ENCODE measurements around the gene IQSEC3.

The IQSEC3 gene

DNA sequence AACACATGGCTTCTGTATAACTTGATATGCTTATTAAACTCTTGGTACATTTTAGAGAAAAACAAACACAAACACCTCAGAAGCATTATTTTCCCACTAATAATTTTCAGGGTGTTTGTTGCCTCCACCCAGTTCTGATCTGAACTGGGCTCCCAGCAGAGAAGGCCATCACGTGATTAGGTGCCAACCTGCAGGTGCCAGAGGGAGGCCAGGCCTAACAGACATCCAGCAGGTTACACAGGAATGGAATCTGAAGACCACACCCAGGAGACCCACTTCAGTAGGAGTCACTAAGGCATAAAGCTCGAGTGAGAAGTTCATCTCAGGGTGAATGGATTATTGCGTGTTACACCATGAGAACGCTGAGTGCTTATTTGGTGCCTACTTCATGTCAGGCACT lies 138.5 kb downstream of the IQSEC3 start:
- Histone ChIP-seq H3K36me3 (replicated peaks; ENCODE audit: low read depth, low read length) (no peaks in the 10 kb centered on the region), H3K27ac (ENCODE audit: low read length) (no peak overlapping the region), H2AFZ (ENCODE audit: low read depth, low read length) (no peak overlapping the region), H3K9me3 (ENCODE audit: insufficient read depth, low read length) (no peaks in the 10 kb centered on the region), H4K20me1 (ENCODE audit: insufficient read depth, low read length) (no peaks in the 10 kb centered on the region), H3K9ac (ENCODE audit: low read length) (no peak overlapping the region), H3K4me3 (ENCODE audit: low read length) (no peak overlapping the region), H3K27me3 (ENCODE audit: low read depth, low read length) (0 out of 2 replicates have a peak, but pooled peaks cover 3% of the 10 kb centered on the region), H3K4me1 (ENCODE audit: low read length) (no peaks in the 10 kb centered on the region), H3K79me2 (ENCODE audit: low read length) (no peaks in the 10 kb centered on the region), H3K4me2 (ENCODE audit: low read length) (no peak overlapping the region)
- TF ChIP-seq, protein P1, sequence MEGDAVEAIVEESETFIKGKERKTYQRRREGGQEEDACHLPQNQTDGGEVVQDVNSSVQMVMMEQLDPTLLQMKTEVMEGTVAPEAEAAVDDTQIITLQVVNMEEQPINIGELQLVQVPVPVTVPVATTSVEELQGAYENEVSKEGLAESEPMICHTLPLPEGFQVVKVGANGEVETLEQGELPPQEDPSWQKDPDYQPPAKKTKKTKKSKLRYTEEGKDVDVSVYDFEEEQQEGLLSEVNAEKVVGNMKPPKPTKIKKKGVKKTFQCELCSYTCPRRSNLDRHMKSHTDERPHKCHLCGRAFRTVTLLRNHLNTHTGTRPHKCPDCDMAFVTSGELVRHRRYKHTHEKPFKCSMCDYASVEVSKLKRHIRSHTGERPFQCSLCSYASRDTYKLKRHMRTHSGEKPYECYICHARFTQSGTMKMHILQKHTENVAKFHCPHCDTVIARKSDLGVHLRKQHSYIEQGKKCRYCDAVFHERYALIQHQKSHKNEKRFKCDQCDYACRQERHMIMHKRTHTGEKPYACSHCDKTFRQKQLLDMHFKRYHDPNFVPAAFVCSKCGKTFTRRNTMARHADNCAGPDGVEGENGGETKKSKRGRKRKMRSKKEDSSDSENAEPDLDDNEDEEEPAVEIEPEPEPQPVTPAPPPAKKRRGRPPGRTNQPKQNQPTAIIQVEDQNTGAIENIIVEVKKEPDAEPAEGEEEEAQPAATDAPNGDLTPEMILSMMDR (IDR thresholded peaks at IDR 0.05; ENCODE audit: low read depth, low read length) = no peak
- no peak for TF ChIP-seq EZH2phosphoT487 (IDR thresholded peaks at IDR 0.05; ENCODE audit: low read depth)

DNA sequence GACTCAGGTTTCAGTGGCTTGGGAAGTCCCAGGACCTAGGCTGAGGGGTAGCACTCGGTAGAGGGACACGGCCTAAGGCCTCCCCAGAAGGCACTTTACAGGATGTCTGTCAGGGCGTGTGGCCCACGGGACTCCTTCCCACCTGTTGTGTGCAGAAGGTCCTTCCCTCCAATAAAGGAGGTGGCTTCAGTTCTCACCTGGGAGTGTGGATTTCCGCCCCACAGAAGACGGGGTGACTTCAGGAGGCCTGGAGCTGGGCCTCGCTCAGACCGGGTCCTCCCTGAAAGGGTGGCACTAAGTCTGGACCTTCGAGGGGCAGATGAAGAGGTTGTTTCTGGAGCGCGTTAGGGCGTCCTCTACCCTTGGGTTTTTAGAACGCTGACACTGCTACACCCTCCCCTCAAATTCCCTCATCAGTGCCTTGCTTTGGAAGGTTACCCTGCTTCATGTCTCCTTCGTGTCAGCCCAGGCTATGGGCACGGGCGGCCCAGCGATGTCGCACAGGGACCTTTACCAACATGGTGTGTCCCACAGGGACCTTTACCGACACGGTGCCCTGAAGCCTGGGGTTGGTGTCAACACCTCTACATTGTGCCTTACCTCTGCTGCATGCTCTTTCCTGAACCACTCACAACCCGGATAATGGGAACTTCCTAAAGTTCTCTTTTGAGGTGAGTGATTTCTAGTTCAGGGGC lies 140.3 kb downstream of the IQSEC3 start:
- Histone ChIP-seq H3K4me2 (ENCODE audit: low read length) (no peak overlapping the region), H3K27ac (ENCODE audit: low read length) (no peak overlapping the region), H3K9ac (ENCODE audit: low read length) (no peak overlapping the region), H3K27me3 (ENCODE audit: low read depth, low read length) (no peaks in the 10 kb centered on the region), H3K4me3 (ENCODE audit: low read length) (no peak overlapping the region), H3K79me2 (ENCODE audit: low read length) (no peaks in the 10 kb centered on the region), H4K20me1 (ENCODE audit: insufficient read depth, low read length) (no peaks in the 10 kb centered on the region), H3K36me3 (replicated peaks; ENCODE audit: low read depth, low read length) (no peaks in the 10 kb centered on the region), H2AFZ (ENCODE audit: low read depth, low read length) (no peak overlapping the region), H3K4me1 (ENCODE audit: low read length) (peaks cover 8% of the 10 kb centered on the region), H3K9me3 (ENCODE audit: insufficient read depth, low read length) (no peaks in the 10 kb centered on the region)
- TF ChIP-seq, protein P1 (IDR thresholded peaks at IDR 0.05; ENCODE audit: low read depth, low read length) = no peak
- TF ChIP-seq EZH2phosphoT487 (IDR thresholded peaks at IDR 0.05; ENCODE audit: low read depth) = no peak

DNA sequence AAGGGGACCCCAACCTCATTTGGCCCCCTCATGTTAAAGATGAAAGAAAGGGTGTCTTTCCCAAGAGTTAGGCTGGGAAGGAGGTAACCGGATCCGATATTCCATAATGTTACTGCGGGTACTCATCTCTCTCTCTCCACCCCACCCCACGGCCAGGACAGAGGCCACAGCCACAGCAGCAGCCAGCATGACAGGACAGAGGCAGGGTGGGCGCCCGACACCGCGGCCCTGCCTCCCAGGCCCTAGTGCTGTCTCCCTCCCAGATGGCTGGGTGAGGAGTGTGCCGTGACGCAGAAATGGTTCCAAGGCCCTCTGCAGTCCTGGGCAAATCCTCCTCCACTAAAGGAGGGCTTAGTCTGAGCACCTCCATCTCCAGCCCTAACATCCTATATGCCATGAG lies 141.2 kb downstream of the IQSEC3 start:
- TF ChIP-seq, protein P1 (IDR thresholded peaks at IDR 0.05; ENCODE audit: low read depth, low read length) = no peak
- TF ChIP-seq EZH2phosphoT487 (IDR thresholded peaks at IDR 0.05; ENCODE audit: low read depth) = no peak
- Histone ChIP-seq H3K36me3 (replicated peaks; ENCODE audit: low read depth, low read length) (no peaks in the 10 kb centered on the region), H3K79me2 (ENCODE audit: low read length) (no peaks in the 10 kb centered on the region), H2AFZ (ENCODE audit: low read depth, low read length) (no peak overlapping the region), H3K27me3 (ENCODE audit: low read depth, low read length) (peaks cover 3% of the 10 kb centered on the region; the same call in 1 of the 2 replicates), H3K4me3 (ENCODE audit: low read length) (no peak overlapping the region), H4K20me1 (ENCODE audit: insufficient read depth, low read length) (no peaks in the 10 kb centered on the region), H3K4me2 (ENCODE audit: low read length) (no peak overlapping the region), H3K27ac (ENCODE audit: low read length) (no peak overlapping the region), H3K9ac (ENCODE audit: low read length) (no peak overlapping the region), H3K4me1 (ENCODE audit: low read length) (peaks cover 17% of the 10 kb centered on the region), H3K9me3 (ENCODE audit: insufficient read depth, low read length) (no peaks in the 10 kb centered on the region)

DNA sequence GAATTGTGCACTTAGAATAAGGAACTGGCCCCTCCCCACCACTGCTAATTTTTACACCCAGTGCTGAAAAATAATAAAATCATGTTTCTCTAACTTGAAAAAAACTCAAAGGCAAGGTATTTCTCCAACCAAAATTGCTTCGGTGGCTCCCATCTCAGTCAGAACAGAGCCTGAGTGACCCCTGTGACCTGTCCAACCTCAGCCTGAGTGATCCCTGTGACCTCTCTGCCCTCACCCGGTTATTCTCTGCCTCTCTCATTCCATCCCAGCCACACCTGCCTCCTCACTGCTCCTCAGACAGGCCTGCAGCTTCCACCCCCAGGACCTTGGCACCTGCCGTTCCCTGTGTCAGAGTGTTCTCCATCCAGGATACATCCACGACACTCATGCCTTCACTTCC lies 142.2 kb downstream of the IQSEC3 start:
- Histone ChIP-seq H4K20me1 (ENCODE audit: insufficient read depth, low read length) (no peaks in the 10 kb centered on the region), H3K4me3 (ENCODE audit: low read length) (no peak overlapping the region), H2AFZ (ENCODE audit: low read depth, low read length) (no peak overlapping the region), H3K9me3 (ENCODE audit: insufficient read depth, low read length) (no peaks in the 10 kb centered on the region), H3K36me3 (replicated peaks; ENCODE audit: low read depth, low read length) (no peaks in the 10 kb centered on the region), H3K4me1 (ENCODE audit: low read length) (peaks cover 25% of the 10 kb centered on the region), H3K9ac (ENCODE audit: low read length) (no peak overlapping the region), H3K4me2 (ENCODE audit: low read length) (no peak overlapping the region), H3K27ac (ENCODE audit: low read length) (no peak overlapping the region), H3K27me3 (ENCODE audit: low read depth, low read length) (peaks cover 11% of the 10 kb centered on the region), H3K79me2 (ENCODE audit: low read length) (no peaks in the 10 kb centered on the region)
- no peak for TF ChIP-seq EZH2phosphoT487 (IDR thresholded peaks at IDR 0.05; ENCODE audit: low read depth)
- TF ChIP-seq, protein P1 (IDR thresholded peaks at IDR 0.05; ENCODE audit: low read depth, low read length) = no peak

Measured in OCI-LY3 (cell line).